Prostate gland (tissue), 2 donors: ENCODE results near the gene MYO5C. TPM values are rescaled to one million over a fixed set of nuclear protein-coding genes. Genes with fewer than 3 reads are reported as not detected.
A peak's percentile ranks its signal among the peaks of the same experiment; 100 is the strongest.

Experiments
- DNase-seq: peaks from one replicate; pipeline ENCODE4 v3.0.0-alpha.2; 2019; ENCODE audit warnings: low spot score
- H3K27ac ChIP-seq, 2 donors: fragments of 200-600 bp; sonication (generic); 2 replicates each; pipeline ENCODE4 v1.5.1; 2017 to 2019
- H3K27me3 ChIP-seq: fragments of 200-600 bp; sonication (generic); replicated peaks from 2 replicates; pipeline ENCODE4 v1.5.1; 2019; ENCODE audit not compliant: insufficient read depth
- H3K36me3 ChIP-seq, 2 donors: fragments of 200-600 bp; sonication (generic); 1 replicate in 1 of 2; 2 replicates in 1 of 2; pipeline versions ENCODE4 v1.5.1 to v1.8.1; 2017 to 2019
- H3K4me1 ChIP-seq: fragments of 200-600 bp; sonication (generic); replicated peaks from 2 replicates; pipeline ENCODE4 v1.5.1; 2019
- H3K4me3 ChIP-seq, 2 donors: fragments of 200-600 bp; sonication (generic); 2 replicates each; pipeline ENCODE4 v1.5.1; 2017 to 2019
- H3K9me3 ChIP-seq: fragments of 200-600 bp; sonication (generic); 2 replicates; pipeline ENCODE4 v1.5.1; 2017
- POLR2A ChIP-seq: fragments of 450-650 bp; IDR thresholded peaks from one replicate; pipeline ENCODE4 v1.6.1; 2016; ENCODE audit warnings: antibody characterized with exemption, mild to moderate bottlenecking
- POLR2AphosphoS5 ChIP-seq: sonication (generic); formaldehyde crosslinking; IDR thresholded peaks from one replicate; pipeline ENCODE4 v1.6.1; 2017; ENCODE audit warnings: antibody characterized with exemption
- WGBS: methylation state at CpG from one replicate; pipeline ENCODE4 v1.1.5; 2018; 5-methylcytosine and 5-hydroxymethylcytosine counted together
- intact Hi-C: fragments of 100-400 bp; cut with DNase I; formaldehyde crosslinking; loops from one replicate; pipeline ENCODE4 v1.14.2; 2022
- total RNA-seq, 2 donors: library from RNA; depleted of rRNA; stranded (reverse); fragments of >200 nt; gene quantifications; one replicate each; pipeline ENCODE4 v1.1.0, GENCODE V29; 2016
- TF ChIP-seq, protein P1 (sequence below), 4 experiments: fragments of 200-600 bp in 2 of 4; fragments of 450-650 bp in 2 of 4; sonication (generic) in 2 of 4; IDR thresholded peaks; 1 replicate in 3 of 4; 2 replicates in 1 of 4; pipeline ENCODE4 v1.5.1; 2016 to 2019; ENCODE audit warnings: antibody characterized with exemption in 4 of 4, mild to moderate bottlenecking in 2 of 4, moderate library complexity in 2 of 4

MYO5C gene
- total RNA-seq, 2 donors from 2014 or later = 53.5 to 59.9 TPM

GRCh38 chr15:52230073-52230472 lies 65.5 kb downstream of the MYO5C start:
- Histone ChIP-seq H3K4me3 (no peak overlapping the region), H3K9me3 (no peaks in the 10 kb centered on the region), H3K4me1 (no peaks in the 10 kb centered on the region), H3K36me3 (no peaks in the 10 kb centered on the region), H3K27me3 (no peaks in the 10 kb centered on the region), H3K27ac (peak overlapping the region in 1 of 2 donors; percentile 46)
- WGBS = 38% methylated on average over 1 of the region's 1 CpG
- no peak for DNase-seq
- TF ChIP-seq POLR2AphosphoS5 (no peak), POLR2A (no peak)
- TF ChIP-seq, protein P1, sequence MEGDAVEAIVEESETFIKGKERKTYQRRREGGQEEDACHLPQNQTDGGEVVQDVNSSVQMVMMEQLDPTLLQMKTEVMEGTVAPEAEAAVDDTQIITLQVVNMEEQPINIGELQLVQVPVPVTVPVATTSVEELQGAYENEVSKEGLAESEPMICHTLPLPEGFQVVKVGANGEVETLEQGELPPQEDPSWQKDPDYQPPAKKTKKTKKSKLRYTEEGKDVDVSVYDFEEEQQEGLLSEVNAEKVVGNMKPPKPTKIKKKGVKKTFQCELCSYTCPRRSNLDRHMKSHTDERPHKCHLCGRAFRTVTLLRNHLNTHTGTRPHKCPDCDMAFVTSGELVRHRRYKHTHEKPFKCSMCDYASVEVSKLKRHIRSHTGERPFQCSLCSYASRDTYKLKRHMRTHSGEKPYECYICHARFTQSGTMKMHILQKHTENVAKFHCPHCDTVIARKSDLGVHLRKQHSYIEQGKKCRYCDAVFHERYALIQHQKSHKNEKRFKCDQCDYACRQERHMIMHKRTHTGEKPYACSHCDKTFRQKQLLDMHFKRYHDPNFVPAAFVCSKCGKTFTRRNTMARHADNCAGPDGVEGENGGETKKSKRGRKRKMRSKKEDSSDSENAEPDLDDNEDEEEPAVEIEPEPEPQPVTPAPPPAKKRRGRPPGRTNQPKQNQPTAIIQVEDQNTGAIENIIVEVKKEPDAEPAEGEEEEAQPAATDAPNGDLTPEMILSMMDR (IDR thresholded peaks at IDR 0.05) = no peak
- intact Hi-C loops = no loop called here

DNA sequence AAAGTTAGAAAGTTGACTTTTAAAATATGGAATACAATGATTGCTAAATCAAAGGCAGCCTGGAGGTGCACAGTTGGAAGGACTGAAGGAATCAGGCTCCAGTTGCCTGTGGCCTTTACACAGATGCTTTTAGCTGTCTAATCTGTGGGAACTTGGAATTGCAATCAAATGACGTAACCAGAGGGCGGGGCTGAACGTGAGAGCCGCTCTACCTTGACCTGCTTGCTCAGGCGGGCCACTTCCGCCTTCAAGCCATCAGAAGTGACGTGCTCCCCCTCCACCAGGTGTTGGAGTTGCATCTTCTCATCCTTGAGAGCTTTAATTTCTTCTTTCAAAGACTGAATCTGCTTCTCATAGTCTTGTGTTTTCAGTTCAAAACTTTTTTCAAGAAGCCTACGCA lies 66.7 kb downstream of the MYO5C start:
- TF ChIP-seq POLR2A (no peak), POLR2AphosphoS5 (no peak)
- TF ChIP-seq, protein P1 (IDR thresholded peaks at IDR 0.05) = no peak
- Histone ChIP-seq H3K4me3 (no peak overlapping the region), H3K9me3 (no peaks in the 10 kb centered on the region), H3K36me3 (no peaks in the 10 kb centered on the region), H3K27ac (no peak overlapping the region), H3K27me3 (no peaks in the 10 kb centered on the region), H3K4me1 (no peaks in the 10 kb centered on the region)
- WGBS = 59% methylated on average over 8 of the region's 8 CpGs
- DNase-seq = no peak
- intact Hi-C loops = no loop called here

GRCh38 chr15:52227456-52227855 lies 68.1 kb downstream of the MYO5C start:
- H3K27me3 ChIP-seq = no peaks in the 10 kb centered on the region
- intact Hi-C loops = no loop called here
- H3K4me1 ChIP-seq = no peaks in the 10 kb centered on the region
- TF ChIP-seq POLR2AphosphoS5 = no peak
- TF ChIP-seq POLR2A = no peak
- TF ChIP-seq, protein P1 (IDR thresholded peaks at IDR 0.05) = peak; percentile 33 to 70 (median 48)
- 56% methylated on average over 5 of the region's 5 CpGs for WGBS
- DNase-seq = peak; percentile 72
- no peaks in the 10 kb centered on the region for H3K36me3 ChIP-seq
- no peaks in the 10 kb centered on the region for H3K9me3 ChIP-seq
- no peak overlapping the region for H3K4me3 ChIP-seq
- no peak overlapping the region for H3K27ac ChIP-seq

DNA sequence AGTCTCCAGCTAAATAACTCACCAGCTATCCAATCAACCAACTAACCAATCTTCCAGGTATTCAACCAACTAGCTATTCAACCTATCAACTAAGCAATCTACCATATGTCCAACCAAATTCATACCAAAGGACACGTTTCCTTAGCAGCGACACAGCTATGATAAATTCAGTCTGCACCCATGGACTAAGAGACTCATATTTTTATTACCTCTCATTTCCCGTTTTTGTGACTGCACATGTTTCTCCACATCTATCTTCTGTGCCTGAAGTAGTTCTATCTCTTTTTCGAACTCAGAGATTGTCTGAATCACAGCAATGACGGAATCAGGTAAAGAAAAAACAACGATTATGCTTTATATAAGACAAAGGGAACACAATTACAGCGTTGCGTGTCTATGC lies 70.4 kb downstream of the MYO5C start:
- H3K4me1 ChIP-seq = no peaks in the 10 kb centered on the region
- no peak overlapping the region for H3K27ac ChIP-seq
- no peaks in the 10 kb centered on the region for H3K27me3 ChIP-seq
- no peaks in the 10 kb centered on the region for H3K9me3 ChIP-seq
- DNase-seq = no peak
- no peaks in the 10 kb centered on the region for H3K36me3 ChIP-seq
- 88% methylated on average over 8 of the region's 8 CpGs for WGBS
- no peak for TF ChIP-seq POLR2AphosphoS5
- TF ChIP-seq, protein P1 (IDR thresholded peaks at IDR 0.05) = no peak
- no peak for TF ChIP-seq POLR2A
- intact Hi-C loops = no loop called here
- H3K4me3 ChIP-seq = no peak overlapping the region

DNA sequence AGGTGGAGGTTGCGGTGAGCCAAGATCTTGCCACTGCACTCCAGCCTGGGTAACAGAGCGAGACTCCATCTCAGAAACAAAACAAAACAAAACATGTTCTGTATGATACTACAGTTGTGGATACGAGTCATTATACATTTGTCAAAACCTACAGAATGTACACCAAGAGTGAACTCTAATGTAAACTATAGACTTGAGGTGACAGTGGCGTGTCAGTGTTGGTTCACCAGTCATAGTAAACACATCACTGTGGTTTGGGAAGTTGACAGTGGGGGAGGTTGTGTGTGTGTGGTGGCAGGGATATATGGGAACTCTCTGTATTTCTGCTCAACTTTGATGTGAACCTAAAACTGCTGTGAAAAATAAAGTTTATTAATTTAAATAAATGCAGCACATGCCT lies 71.4 kb downstream of the MYO5C start:
- H3K27ac ChIP-seq = no peak overlapping the region
- DNase-seq = no peak
- intact Hi-C loops = no loop called here
- H3K27me3 ChIP-seq = no peaks in the 10 kb centered on the region
- TF ChIP-seq, protein P1 (IDR thresholded peaks at IDR 0.05) = no peak
- no peak for TF ChIP-seq POLR2AphosphoS5
- TF ChIP-seq POLR2A = no peak
- H3K9me3 ChIP-seq = no peaks in the 10 kb centered on the region
- H3K4me3 ChIP-seq = no peak overlapping the region
- 96% methylated on average over 4 of the region's 4 CpGs for WGBS
- H3K36me3 ChIP-seq = no peaks in the 10 kb centered on the region
- H3K4me1 ChIP-seq = no peaks in the 10 kb centered on the region
